NOMO-1 treated with dmso at 0.1 percent for 144 hours (cell line): ENCODE data around the gene RHOBTB3.
A peak's percentile ranks its signal among the peaks of the same experiment; 100 is the strongest.
"Not testable (repeated sequence)": the region's sequence is repeated elsewhere in the genome, so short reads cannot be mapped to it uniquely, and the experiment has no call there.

Experiments
- DNase-seq: peaks from one replicate; lab custom pipeline; 2025; ENCODE audit not compliant: unreplicated experiment; lab: John Stamatoyannopoulos, UW

The RHOBTB3 gene

GRCh38 chr5:95712347-95712958 is 18.7 kb upstream of the RHOBTB3 start:
- DNase-seq, result no peak

- DNase-seq, result not testable (repeated sequence)
Observed at GRCh38 chr5:95713246-95713645, 17.9 kb upstream of the RHOBTB3 start.

- peak; percentile 32 for DNase-seq
Observed at GRCh38 chr5:95713960-95714710, 17.0 kb upstream of the RHOBTB3 start.

GRCh38 chr5:95715799-95716461 is 15.2 kb upstream of the RHOBTB3 start:
- DNase-seq, result no peak

- DNase-seq, result no peak
Observed at GRCh38 chr5:95717439-95717838, 13.7 kb upstream of the RHOBTB3 start.

- DNase-seq, result peak; percentile 78
Observed at GRCh38 chr5:95718203-95718602, 12.9 kb upstream of the RHOBTB3 start.

- no peak for DNase-seq
Observed at GRCh38 chr5:95718738-95719137, 12.4 kb upstream of the RHOBTB3 start.

GRCh38 chr5:95720094-95720786 is 10.9 kb upstream of the RHOBTB3 start:
- no peak for DNase-seq

- DNase-seq, result no peak
Observed at GRCh38 chr5:95721582-95722295, 9.4 kb upstream of the RHOBTB3 start.

GRCh38 chr5:95723632-95724369 is 7.3 kb upstream of the RHOBTB3 start:
- DNase-seq, result no peak

GRCh38 chr5:95725071-95725820 is 5.9 kb upstream of the RHOBTB3 start:
- peak; percentile 19 for DNase-seq

GRCh38 chr5:95725937-95726810 is 5.0 kb upstream of the RHOBTB3 start:
- DNase-seq, result no peak

- DNase-seq, result no peak
Observed at GRCh38 chr5:95726811-95727763, 4.0 kb upstream of the RHOBTB3 start.

- no peak for DNase-seq
Observed at GRCh38 chr5:95727764-95728191, 3.4 kb upstream of the RHOBTB3 start.

- DNase-seq, result no peak
Observed at GRCh38 chr5:95728494-95729114, 2.5 kb upstream of the RHOBTB3 start.

GRCh38 chr5:95729115-95730010 is 1.8 kb upstream of the RHOBTB3 start:
- no peak for DNase-seq
